ENCODE results near the gene TRA2A.

TRA2A gene

DNA sequence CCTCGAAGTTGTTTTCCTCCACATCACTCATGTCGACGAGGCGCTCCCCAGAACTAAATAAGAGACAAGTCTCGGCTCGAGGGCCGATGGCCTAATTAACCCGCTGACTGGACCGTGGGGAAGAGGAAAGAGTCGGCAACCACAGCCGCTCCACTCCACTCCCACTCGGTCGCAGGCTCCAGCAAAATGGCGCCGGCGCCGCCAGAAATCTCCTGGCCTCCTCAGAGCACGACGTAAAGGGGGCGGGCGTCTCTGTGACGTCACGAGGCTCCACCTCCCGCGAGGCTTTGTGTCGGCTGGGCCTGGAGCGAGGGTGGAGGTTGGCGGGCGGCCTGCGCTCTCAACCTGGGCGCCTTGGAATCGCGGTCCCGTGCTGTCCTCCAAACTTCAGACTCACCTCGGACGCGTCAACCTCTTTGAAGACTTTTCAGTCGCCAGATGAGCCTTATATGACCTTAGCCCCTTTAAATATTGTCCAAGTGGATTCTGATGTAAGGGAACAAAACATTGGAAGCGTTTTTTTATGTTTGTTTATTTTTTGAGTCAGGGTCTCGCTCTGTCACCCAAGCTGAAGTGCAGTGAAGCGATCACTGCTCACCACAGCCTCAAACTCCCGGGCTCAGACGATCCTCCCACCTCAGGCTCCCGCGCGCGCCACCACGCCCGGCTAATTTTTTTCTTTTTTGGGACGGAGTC, at the start of gene TRA2A:
TSS of gene TRA2A (minus strand) at position 188 of the 696 bp plus-strand sequence. CDS start at position 31, 157 bp downstream.
- H3K4me3 ChIP-seq (ENCODE audit: low read length) = peak within 1 kb of the TSS; percentile 92
- H3K9me3 ChIP-seq (ENCODE audit: control insufficient read depth, insufficient read depth, low read length) = no peaks in the 10 kb centered on the region
- peak; percentile 85 for DNase-seq (ENCODE audit: low read depth, low spot score)
- no CpG with 5 or more reads among the region's 50 CpGs for WGBS (ENCODE audit: insufficient coverage, insufficient read length)
- H3K27ac ChIP-seq (ENCODE audit: low read length) = no peak within 1 kb of the TSS
- H3K36me3 ChIP-seq (ENCODE audit: control insufficient read depth, insufficient read depth, low read length) = no peaks in the 10 kb centered on the region
- no peaks in the 10 kb centered on the region for H3K27me3 ChIP-seq (ENCODE audit: control insufficient read depth, insufficient read depth, low read length)
- H3K4me1 ChIP-seq (ENCODE audit: control insufficient read depth, insufficient read depth, low read length) = no peaks in the 10 kb centered on the region

DNA sequence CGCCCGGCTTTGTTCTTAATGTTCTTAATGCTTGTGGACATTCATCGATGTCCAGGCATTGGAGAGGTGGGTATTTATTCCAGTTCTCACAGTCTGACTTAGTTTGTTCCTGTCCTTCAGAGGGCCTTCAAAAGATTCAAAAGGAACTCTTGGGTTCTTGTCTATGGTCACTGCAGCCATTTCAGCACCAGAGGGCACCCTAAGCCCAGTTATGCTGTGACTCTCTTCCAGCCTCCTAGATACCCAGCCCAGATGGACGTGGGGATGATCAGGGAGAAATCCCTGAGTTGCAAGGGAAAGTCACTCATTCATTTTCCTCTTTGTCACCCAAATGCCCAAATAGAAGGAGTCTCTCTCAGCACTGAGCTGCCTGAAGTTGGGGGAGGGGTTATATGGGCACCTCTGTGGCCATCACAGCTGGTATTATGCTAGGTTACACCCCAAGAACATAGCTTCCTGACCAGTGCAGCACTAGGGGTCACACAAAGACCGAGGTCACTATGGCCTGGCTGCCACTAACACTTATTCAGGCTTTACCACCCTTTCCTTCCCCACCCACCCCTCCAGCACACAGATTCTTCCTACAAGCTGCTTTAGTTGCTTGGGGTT, 38.9 kb upstream of the TRA2A start:
- no peaks in the 10 kb centered on the region for H3K27me3 ChIP-seq (ENCODE audit: control insufficient read depth, insufficient read depth, low read length)
- H3K9me3 ChIP-seq (ENCODE audit: control insufficient read depth, insufficient read depth, low read length) = no peaks in the 10 kb centered on the region
- H3K27ac ChIP-seq (ENCODE audit: low read length) = no peak overlapping the region
- no peaks in the 10 kb centered on the region for H3K36me3 ChIP-seq (ENCODE audit: control insufficient read depth, insufficient read depth, low read length)
- WGBS (ENCODE audit: insufficient coverage, insufficient read length) = no CpG with 5 or more reads among the region's 5 CpGs
- peaks cover 2% of the 10 kb centered on the region; the same call in 1 of the 2 replicates for H3K4me1 ChIP-seq (ENCODE audit: control insufficient read depth, insufficient read depth, low read length)
- H3K4me3 ChIP-seq (ENCODE audit: low read length) = no peak overlapping the region
- peak; percentile 80 for DNase-seq (ENCODE audit: low read depth, low spot score)

DNA sequence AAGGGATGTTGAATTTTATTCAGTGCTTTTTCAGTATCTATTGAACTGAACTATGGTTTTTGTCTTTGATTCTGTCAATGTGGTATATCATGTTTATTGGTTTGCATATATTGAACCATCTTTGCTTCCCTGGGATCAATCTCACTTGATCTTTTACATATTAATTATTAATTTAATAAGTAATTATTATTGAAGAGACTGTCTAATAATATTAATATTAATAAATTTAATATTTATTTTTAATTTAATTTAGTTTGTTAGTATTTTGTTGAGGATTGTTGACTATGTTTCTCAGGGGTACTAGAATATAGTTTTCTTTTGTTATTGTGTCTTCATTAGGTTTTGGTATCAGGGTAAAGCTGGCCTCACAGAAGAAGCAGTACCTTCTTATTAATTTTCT, 26.5 kb upstream of the TRA2A start:
- Histone ChIP-seq H3K4me1 (ENCODE audit: control insufficient read depth, insufficient read depth, low read length) (no peaks in the 10 kb centered on the region), H3K4me3 (ENCODE audit: low read length) (no peak overlapping the region), H3K9me3 (ENCODE audit: control insufficient read depth, insufficient read depth, low read length) (no peaks in the 10 kb centered on the region), H3K27me3 (ENCODE audit: control insufficient read depth, insufficient read depth, low read length) (no peaks in the 10 kb centered on the region; the same call in 1 of the 2 replicates), H3K27ac (ENCODE audit: low read length) (no peak overlapping the region), H3K36me3 (ENCODE audit: control insufficient read depth, insufficient read depth, low read length) (no peaks in the 10 kb centered on the region)
- DNase-seq (ENCODE audit: low read depth, low spot score) = no peak

DNA sequence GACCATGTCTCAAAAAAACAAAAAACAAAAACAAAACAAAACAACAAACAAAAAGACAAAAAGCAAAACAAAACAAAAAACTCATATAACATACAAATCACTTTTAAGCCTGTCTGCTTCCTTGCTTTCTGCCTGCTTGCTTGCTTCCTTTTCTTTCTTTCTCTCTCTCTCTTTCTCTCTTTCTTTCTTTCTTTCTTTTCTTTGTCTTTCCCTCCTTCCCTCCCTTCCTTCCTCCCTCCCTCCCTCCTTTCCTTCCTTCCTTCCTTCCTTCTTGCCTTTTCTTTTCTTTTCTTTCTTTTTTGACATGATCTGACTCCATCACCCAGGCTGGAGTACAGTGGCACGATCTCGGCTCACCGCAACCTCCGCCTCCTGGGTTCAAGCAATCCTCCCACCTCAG, 15.9 kb upstream of the TRA2A start:
- H3K36me3 ChIP-seq (ENCODE audit: control insufficient read depth, insufficient read depth, low read length) = no peaks in the 10 kb centered on the region
- no peak for DNase-seq (ENCODE audit: low read depth, low spot score)
- no peaks in the 10 kb centered on the region for H3K9me3 ChIP-seq (ENCODE audit: control insufficient read depth, insufficient read depth, low read length)
- H3K4me1 ChIP-seq (ENCODE audit: control insufficient read depth, insufficient read depth, low read length) = no peaks in the 10 kb centered on the region; the same call in 1 of the 2 replicates
- H3K4me3 ChIP-seq (ENCODE audit: low read length) = no peak overlapping the region
- H3K27ac ChIP-seq (ENCODE audit: low read length) = no peak overlapping the region
- WGBS (ENCODE audit: insufficient coverage, insufficient read length) = no CpG with 5 or more reads among the region's 4 CpGs
- no peaks in the 10 kb centered on the region for H3K27me3 ChIP-seq (ENCODE audit: control insufficient read depth, insufficient read depth, low read length)

DNA sequence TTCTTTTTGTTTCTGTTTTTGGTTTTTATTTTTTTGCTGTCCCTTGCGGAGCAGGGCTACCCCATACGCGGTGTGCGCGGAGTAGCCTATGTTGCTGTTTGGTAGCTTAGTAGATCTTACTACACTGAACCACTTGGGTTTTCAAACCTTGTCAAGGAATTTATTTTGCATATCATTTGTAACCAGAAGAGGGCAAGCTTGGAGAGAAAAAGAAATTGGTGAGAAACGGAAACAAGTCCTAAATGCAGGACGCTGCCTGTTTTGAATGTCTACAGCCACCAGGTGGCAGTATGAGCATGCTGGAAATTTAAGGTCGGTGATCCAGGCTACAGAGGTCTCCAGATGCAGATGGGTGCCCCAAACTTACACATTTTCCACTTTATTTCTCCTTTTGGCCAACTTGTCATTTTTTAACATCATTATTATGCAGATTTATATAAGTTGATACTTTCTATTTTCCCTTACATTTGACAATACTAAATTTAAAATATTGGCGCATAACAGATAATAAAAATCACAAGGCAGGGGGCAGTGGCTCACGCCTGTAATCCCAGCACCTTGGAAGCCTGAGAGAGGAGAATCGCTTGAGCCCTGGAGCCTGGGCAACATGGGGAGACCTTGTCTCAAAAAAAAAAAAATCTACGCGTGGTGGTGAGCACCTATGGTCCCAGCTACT, 15.3 kb upstream of the TRA2A start:
- no peaks in the 10 kb centered on the region for H3K9me3 ChIP-seq (ENCODE audit: control insufficient read depth, insufficient read depth, low read length)
- no peaks in the 10 kb centered on the region; the same call in 1 of the 2 replicates for H3K4me1 ChIP-seq (ENCODE audit: control insufficient read depth, insufficient read depth, low read length)
- no peak overlapping the region for H3K27ac ChIP-seq (ENCODE audit: low read length)
- H3K36me3 ChIP-seq (ENCODE audit: control insufficient read depth, insufficient read depth, low read length) = no peaks in the 10 kb centered on the region
- peak; percentile 92 for DNase-seq (ENCODE audit: low read depth, low spot score)
- no CpG with 5 or more reads among the region's 13 CpGs for WGBS (ENCODE audit: insufficient coverage, insufficient read length)
- no peak overlapping the region for H3K4me3 ChIP-seq (ENCODE audit: low read length)
- H3K27me3 ChIP-seq (ENCODE audit: control insufficient read depth, insufficient read depth, low read length) = no peaks in the 10 kb centered on the region

DNA sequence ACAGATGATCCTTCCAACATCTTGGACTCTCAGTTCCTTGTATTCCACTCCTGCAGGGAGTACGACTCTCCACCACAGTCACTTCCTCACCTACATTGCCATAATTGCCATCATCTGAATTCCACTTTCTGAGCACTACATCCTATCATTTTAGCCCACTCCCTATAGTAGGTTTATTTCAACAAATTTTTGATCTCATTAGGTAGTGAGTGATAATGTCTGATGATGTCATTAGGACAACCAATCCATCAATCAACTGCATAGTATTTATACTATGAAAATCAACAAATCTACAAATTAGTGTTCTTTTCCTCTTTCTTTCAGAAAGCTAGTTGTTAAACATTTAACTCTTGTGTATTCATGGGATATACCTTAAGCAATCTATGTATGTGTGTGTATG, 13.7 kb upstream of the TRA2A start:
- no peaks in the 10 kb centered on the region; the same call in 1 of the 2 replicates for H3K4me1 ChIP-seq (ENCODE audit: control insufficient read depth, insufficient read depth, low read length)
- no peaks in the 10 kb centered on the region for H3K27me3 ChIP-seq (ENCODE audit: control insufficient read depth, insufficient read depth, low read length)
- no peaks in the 10 kb centered on the region for H3K9me3 ChIP-seq (ENCODE audit: control insufficient read depth, insufficient read depth, low read length)
- no peaks in the 10 kb centered on the region for H3K36me3 ChIP-seq (ENCODE audit: control insufficient read depth, insufficient read depth, low read length)
- WGBS (ENCODE audit: insufficient coverage, insufficient read length) = no CpG with 5 or more reads among the region's 1 CpG
- no peak for DNase-seq (ENCODE audit: low read depth, low spot score)
- no peak overlapping the region for H3K4me3 ChIP-seq (ENCODE audit: low read length)
- no peak overlapping the region for H3K27ac ChIP-seq (ENCODE audit: low read length)

DNA sequence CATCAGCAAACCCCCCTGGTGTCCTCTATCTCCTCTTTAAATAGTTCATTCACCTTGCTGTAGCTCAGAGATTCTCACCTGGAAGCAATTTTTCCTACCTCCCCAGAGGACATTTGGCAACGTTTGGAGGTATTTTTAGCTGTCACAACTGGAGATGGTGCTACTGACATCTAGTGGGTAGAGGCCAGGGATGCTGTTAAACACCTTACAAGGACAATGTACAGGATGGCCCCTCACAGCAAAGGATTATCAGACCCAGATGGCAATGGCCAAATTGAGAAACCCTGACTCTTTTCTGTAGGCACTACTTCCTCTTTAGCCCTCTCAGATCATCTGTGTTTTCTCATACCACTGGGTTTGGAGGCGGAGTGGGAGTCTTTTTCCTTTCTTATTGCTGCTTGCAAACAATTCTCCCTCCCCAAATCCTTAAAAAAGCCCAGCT, 13.2 kb upstream of the TRA2A start:
- Histone ChIP-seq H3K4me1 (ENCODE audit: control insufficient read depth, insufficient read depth, low read length) (no peaks in the 10 kb centered on the region; the same call in 1 of the 2 replicates), H3K27me3 (ENCODE audit: control insufficient read depth, insufficient read depth, low read length) (no peaks in the 10 kb centered on the region), H3K4me3 (ENCODE audit: low read length) (no peak overlapping the region), H3K9me3 (ENCODE audit: control insufficient read depth, insufficient read depth, low read length) (no peaks in the 10 kb centered on the region), H3K36me3 (ENCODE audit: control insufficient read depth, insufficient read depth, low read length) (no peaks in the 10 kb centered on the region), H3K27ac (ENCODE audit: low read length) (no peak overlapping the region)
- no peak for DNase-seq (ENCODE audit: low read depth, low spot score)
- no CpG with 5 or more reads among the region's 2 CpGs for WGBS (ENCODE audit: insufficient coverage, insufficient read length)

DNA sequence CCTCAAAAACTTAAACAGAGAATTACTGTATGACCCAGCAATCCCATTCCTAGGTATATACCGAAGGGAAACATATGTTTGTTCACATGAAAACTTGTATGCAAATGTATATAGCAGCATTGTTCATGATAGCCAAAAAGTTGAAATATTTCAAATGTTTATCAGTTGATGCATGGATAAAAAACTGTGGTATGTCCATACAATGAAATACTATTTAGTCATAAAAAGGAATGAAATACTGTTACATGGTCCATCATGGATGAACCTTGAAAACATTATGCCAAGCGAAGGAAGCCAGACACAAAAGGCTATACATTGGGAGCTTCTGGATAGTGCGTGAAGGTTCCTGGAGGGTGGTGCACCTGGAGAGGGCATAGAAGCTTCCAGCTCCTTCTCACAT, 11.0 kb upstream of the TRA2A start:
- H3K4me1 ChIP-seq (ENCODE audit: control insufficient read depth, insufficient read depth, low read length) = no peaks in the 10 kb centered on the region; the same call in 1 of the 2 replicates
- H3K27ac ChIP-seq (ENCODE audit: low read length) = no peak overlapping the region
- WGBS (ENCODE audit: insufficient coverage, insufficient read length) = no CpG with 5 or more reads among the region's 3 CpGs
- H3K4me3 ChIP-seq (ENCODE audit: low read length) = no peak overlapping the region
- no peaks in the 10 kb centered on the region for H3K36me3 ChIP-seq (ENCODE audit: control insufficient read depth, insufficient read depth, low read length)
- no peaks in the 10 kb centered on the region for H3K27me3 ChIP-seq (ENCODE audit: control insufficient read depth, insufficient read depth, low read length)
- no peaks in the 10 kb centered on the region for H3K9me3 ChIP-seq (ENCODE audit: control insufficient read depth, insufficient read depth, low read length)
- DNase-seq (ENCODE audit: low read depth, low spot score) = no peak

DNA sequence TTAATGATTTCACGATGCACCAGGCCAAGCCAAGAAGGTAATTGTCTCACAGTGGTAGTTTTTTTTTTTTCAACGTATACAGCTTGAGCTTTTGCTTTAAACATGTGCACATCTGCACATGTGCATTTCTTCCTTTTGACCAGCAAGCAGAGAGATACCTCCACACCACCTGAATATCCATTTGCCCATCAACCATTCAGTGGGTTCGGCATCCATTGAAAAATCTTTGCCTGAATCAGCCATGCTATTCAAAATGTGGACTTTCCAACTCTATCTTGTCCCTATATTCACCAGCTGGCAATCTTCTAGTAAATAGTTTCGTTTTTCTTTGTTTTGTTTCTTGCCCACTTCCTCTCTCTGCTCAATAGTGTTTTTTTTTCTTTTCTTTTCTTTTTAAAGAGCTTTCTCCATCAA, 7.7 kb upstream of the TRA2A start:
- Histone ChIP-seq H3K4me3 (ENCODE audit: low read length) (no peak overlapping the region), H3K27ac (ENCODE audit: low read length) (no peak overlapping the region), H3K36me3 (ENCODE audit: control insufficient read depth, insufficient read depth, low read length) (no peaks in the 10 kb centered on the region), H3K4me1 (ENCODE audit: control insufficient read depth, insufficient read depth, low read length) (no peaks in the 10 kb centered on the region), H3K9me3 (ENCODE audit: control insufficient read depth, insufficient read depth, low read length) (no peaks in the 10 kb centered on the region), H3K27me3 (ENCODE audit: control insufficient read depth, insufficient read depth, low read length) (no peaks in the 10 kb centered on the region)
- no peak for DNase-seq (ENCODE audit: low read depth, low spot score)
- no CpG with 5 or more reads among the region's 4 CpGs for WGBS (ENCODE audit: insufficient coverage, insufficient read length)

DNA sequence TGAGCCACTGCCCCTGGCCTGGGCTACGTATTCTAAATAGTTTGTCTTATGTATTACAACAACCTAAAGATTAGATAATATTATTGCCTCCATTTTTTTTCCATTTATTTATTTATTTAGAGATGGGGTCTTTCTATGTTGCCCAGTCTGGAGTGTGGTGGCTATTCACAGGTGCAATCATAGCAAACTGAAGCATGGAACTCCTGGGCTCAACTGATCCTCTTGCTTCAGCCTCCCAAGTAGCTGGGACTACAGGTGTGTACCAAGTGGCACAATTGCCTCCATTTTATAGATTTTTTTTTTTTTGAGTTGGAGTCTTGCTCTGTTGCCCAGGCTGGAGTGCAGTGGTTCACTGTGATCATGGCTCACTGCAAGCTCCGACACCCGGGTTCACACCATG, 6.5 kb upstream of the TRA2A start:
- no CpG with 5 or more reads among the region's 3 CpGs for WGBS (ENCODE audit: insufficient coverage, insufficient read length)
- Histone ChIP-seq H3K27ac (ENCODE audit: low read length) (no peak overlapping the region), H3K27me3 (ENCODE audit: control insufficient read depth, insufficient read depth, low read length) (no peaks in the 10 kb centered on the region), H3K4me3 (ENCODE audit: low read length) (no peak overlapping the region), H3K4me1 (ENCODE audit: control insufficient read depth, insufficient read depth, low read length) (no peaks in the 10 kb centered on the region), H3K9me3 (ENCODE audit: control insufficient read depth, insufficient read depth, low read length) (no peaks in the 10 kb centered on the region), H3K36me3 (ENCODE audit: control insufficient read depth, insufficient read depth, low read length) (no peaks in the 10 kb centered on the region)
- no peak for DNase-seq (ENCODE audit: low read depth, low spot score)

Measured in iPS DF 6.9 (cell line).